GM18517 (cell line): ENCODE measurements around the gene PCMTD2.

ENCODE experiments used
- ATAC-seq: cut with Tn5 transposase; IDR thresholded peaks from one replicate; pipeline ENCODE4 v1.9.1; 2021; ENCODE audit warnings: mild to moderate bottlenecking, moderate library complexity; ENCODE audit not compliant: unreplicated experiment

Gene PCMTD2

GRCh38 chr20:64254571-64255360 is 782 bp upstream of the PCMTD2 start:
- no peak for ATAC-seq

GRCh38 chr20:64256282-64256935 is 861 bp downstream of the PCMTD2 start:
- no peak for ATAC-seq

GRCh38 chr20:64257107-64257757 is 1.7 kb downstream of the PCMTD2 start:
- no peak for ATAC-seq

- ATAC-seq, result no peak
Measured at GRCh38 chr20:64258071-64258823, 2.7 kb downstream of the PCMTD2 start.

- ATAC-seq, result no peak
Measured at GRCh38 chr20:64260239-64260638, 4.7 kb downstream of the PCMTD2 start.

GRCh38 chr20:64261138-64261537 is 5.6 kb downstream of the PCMTD2 start:
- ATAC-seq, result no peak

GRCh38 chr20:64264091-64264490 is 8.5 kb downstream of the PCMTD2 start:
- ATAC-seq, result no peak

- no peak for ATAC-seq
Measured at GRCh38 chr20:64265201-64265600, 9.7 kb downstream of the PCMTD2 start.

- ATAC-seq, result no peak
Measured at GRCh38 chr20:64266988-64267387, 11.4 kb downstream of the PCMTD2 start.

- ATAC-seq, result no peak
Measured at GRCh38 chr20:64268174-64268573, 12.6 kb downstream of the PCMTD2 start.

- ATAC-seq, result no peak
Measured at GRCh38 chr20:64269604-64270411, 14.3 kb downstream of the PCMTD2 start.

- ATAC-seq, result no peak
Measured at GRCh38 chr20:64271636-64272035, 16.1 kb downstream of the PCMTD2 start.

- no peak for ATAC-seq
Measured at GRCh38 chr20:64273109-64273508, 17.6 kb downstream of the PCMTD2 start.

GRCh38 chr20:64276817-64277216 is 21.3 kb downstream of the PCMTD2 start:
- ATAC-seq, result no peak

GRCh38 chr20:64277571-64278316 is 22.2 kb downstream of the PCMTD2 start:
- no peak for ATAC-seq

- ATAC-seq, result no peak
Measured at GRCh38 chr20:64278317-64278681, 22.8 kb downstream of the PCMTD2 start.

GRCh38 chr20:64279826-64280459 is 24.4 kb downstream of the PCMTD2 start:
- no peak for ATAC-seq

GRCh38 chr20:64280460-64280843 is 24.9 kb downstream of the PCMTD2 start:
- no peak for ATAC-seq

- ATAC-seq, result no peak
Measured at GRCh38 chr20:64283646-64284045, 28.1 kb downstream of the PCMTD2 start.
